ENCODE measurements around the gene ACTL7B.
A peak's percentile ranks its signal among the peaks of the same experiment; 100 is the strongest.
"Not testable (repeated sequence)": the region's sequence is repeated elsewhere in the genome, so short reads cannot be mapped to it uniquely, and the experiment has no call there.

ACTL7B gene

DNA sequence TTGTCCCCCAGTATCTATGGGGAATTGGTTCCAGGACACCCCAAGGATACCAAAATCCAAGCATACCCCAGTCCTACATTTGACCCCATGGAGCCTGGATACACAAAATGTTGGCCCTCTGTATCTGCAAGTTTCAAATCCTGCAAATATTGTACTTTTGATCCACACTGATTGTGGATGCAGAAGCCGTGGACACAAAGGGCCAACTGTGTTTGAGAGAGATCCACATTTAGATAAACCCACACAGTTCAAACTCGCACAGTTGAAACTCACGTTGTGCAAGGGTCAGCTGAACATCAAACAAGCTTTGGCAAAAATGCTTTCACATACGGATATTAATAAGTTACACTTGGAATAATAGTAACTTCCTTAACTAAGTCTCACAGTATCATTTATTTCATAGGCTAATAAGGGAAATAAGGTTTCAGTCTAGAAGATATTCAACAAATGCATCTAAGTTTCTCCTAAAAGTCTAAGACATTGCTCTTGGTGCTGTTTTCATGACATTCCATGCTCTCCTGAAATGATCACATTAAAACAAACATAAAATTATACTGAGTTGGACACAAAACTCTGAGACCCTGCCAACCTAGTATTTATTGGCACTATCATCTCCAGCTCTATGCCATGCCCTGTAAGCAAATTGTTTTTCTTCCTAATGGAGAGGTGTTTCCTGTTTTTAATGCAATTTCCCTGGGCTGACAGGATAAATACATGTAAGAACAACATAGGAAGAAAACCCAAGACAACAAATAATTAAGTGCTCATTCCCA is 38.6 kb upstream of the ACTL7B start:
- H3K4me3 ChIP-seq (replicated peaks; ENCODE audit: low read depth, low read length), result no peak overlapping the region
- DNase-seq (ENCODE audit: low read depth), result no peak
- TF ChIP-seq, protein P1, sequence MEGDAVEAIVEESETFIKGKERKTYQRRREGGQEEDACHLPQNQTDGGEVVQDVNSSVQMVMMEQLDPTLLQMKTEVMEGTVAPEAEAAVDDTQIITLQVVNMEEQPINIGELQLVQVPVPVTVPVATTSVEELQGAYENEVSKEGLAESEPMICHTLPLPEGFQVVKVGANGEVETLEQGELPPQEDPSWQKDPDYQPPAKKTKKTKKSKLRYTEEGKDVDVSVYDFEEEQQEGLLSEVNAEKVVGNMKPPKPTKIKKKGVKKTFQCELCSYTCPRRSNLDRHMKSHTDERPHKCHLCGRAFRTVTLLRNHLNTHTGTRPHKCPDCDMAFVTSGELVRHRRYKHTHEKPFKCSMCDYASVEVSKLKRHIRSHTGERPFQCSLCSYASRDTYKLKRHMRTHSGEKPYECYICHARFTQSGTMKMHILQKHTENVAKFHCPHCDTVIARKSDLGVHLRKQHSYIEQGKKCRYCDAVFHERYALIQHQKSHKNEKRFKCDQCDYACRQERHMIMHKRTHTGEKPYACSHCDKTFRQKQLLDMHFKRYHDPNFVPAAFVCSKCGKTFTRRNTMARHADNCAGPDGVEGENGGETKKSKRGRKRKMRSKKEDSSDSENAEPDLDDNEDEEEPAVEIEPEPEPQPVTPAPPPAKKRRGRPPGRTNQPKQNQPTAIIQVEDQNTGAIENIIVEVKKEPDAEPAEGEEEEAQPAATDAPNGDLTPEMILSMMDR (IDR thresholded peaks at IDR 0.05; ENCODE audit: low read length, missing control alignments), result no peak

GRCh38 chr9:108889649-108890067 is 33.9 kb upstream of the ACTL7B start:
- H3K4me3 ChIP-seq (replicated peaks; ENCODE audit: low read depth, low read length), result no peak overlapping the region
- TF ChIP-seq, protein P1 (IDR thresholded peaks at IDR 0.05; ENCODE audit: low read length, missing control alignments), result peak; percentile 51
- peak; percentile 70 for DNase-seq (ENCODE audit: low read depth)

DNA sequence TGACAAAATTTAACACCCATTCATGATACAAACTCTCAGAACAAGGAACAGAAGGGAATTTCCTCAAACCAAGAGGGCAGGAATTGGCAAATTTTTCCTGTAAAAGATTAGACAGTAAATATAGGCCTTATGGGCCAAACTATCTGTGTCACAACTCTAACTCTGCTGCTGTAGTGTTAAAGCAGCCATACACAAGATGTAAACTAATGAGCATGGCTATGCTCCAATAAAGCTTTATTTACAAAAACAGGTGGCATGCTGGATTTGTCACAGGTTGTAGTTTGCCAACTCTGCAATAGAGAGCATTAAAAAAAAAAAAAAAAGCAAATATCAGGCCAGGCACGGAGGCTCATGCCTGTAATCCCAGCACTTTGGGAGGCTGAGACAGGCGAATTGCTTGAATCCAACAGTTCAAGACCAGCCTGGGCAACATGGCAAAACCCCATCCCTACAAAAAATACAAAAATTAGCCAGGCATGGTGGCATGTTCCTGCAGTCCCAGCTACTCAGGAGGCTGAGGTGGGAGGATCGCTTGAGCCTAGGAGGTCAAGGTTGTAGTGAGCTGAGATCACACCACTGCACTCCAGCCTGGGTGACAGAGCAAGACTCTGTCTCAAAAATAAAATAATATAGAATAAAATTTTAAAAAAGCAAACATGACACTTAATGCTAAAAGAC is 30.9 kb upstream of the ACTL7B start:
- DNase-seq (ENCODE audit: low read depth), result peak; percentile 23
- not testable (repeated sequence) for H3K4me3 ChIP-seq (replicated peaks; ENCODE audit: low read depth, low read length)

- TF ChIP-seq, protein P1 (IDR thresholded peaks at IDR 0.05; ENCODE audit: low read length, missing control alignments), result no peak
- no peak overlapping the region for H3K4me3 ChIP-seq (replicated peaks; ENCODE audit: low read depth, low read length)
- DNase-seq (ENCODE audit: low read depth), result peak; percentile 95
These were observed 30.0 kb upstream of the ACTL7B start for GRCh38 chr9:108885643-108886348.

DNA sequence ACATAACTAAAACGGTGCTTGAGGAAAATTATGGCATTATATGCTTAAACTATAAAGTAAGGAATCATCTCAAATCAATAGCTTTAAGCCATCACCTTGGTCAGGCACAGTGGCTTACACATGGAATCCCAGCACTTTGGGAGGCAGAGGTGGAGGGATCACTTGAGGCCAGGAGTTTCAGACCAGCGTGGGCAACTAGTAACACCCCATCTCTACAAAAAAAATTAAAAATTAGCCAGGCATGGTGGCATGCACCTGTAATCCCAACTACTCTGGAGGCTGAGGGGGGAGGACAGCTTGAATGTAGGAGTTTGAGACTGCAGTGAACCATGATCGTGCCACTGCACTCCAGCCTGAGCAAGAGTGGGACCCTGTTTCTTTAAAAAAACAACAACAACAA is 28.9 kb upstream of the ACTL7B start:
- no peak for DNase-seq (ENCODE audit: low read depth)
- no peak overlapping the region for H3K4me3 ChIP-seq (replicated peaks; ENCODE audit: low read depth, low read length)
- TF ChIP-seq, protein P1 (IDR thresholded peaks at IDR 0.05; ENCODE audit: low read length, missing control alignments), result no peak

- TF ChIP-seq, protein P1 (IDR thresholded peaks at IDR 0.05; ENCODE audit: low read length, missing control alignments), result no peak
- DNase-seq (ENCODE audit: low read depth), result no peak
These were observed 27.3 kb upstream of the ACTL7B start for GRCh38 chr9:108883085-108883484.

More at GRCh38 chr9:108883085-108883484, 27.3 kb upstream of the ACTL7B start:
- no peak overlapping the region for H3K4me3 ChIP-seq (replicated peaks; ENCODE audit: low read depth, low read length)

All from fibroblast of pulmonary artery (primary cell).